ENCODE measurements around the gene PPIF.

PPIF gene

GRCh38 chr10:79375321-79376077 is 28.2 kb downstream of the PPIF start:
- DNase-seq: no peak

GRCh38 chr10:79376078-79376628 is 28.9 kb downstream of the PPIF start:
- DNase-seq: no peak

GRCh38 chr10:79376751-79377556 is 29.7 kb downstream of the PPIF start:
- DNase-seq: no peak

GRCh38 chr10:79377557-79378382 is 30.5 kb downstream of the PPIF start:
- no peak for DNase-seq

- DNase-seq: no peak
Measured at GRCh38 chr10:79378383-79378646, 31.0 kb downstream of the PPIF start.

- no peak for DNase-seq
Measured at GRCh38 chr10:79378647-79379511, 31.6 kb downstream of the PPIF start.

GRCh38 chr10:79379512-79380124 is 32.3 kb downstream of the PPIF start:
- DNase-seq: no peak

- no peak for DNase-seq
Measured at GRCh38 chr10:79380125-79380945, 33.1 kb downstream of the PPIF start.

- no peak for DNase-seq
Measured at GRCh38 chr10:79380946-79381721, 33.9 kb downstream of the PPIF start.

GRCh38 chr10:79381804-79382221 is 34.5 kb downstream of the PPIF start:
- no peak for DNase-seq

GRCh38 chr10:79382491-79382941 is 35.2 kb downstream of the PPIF start:
- no peak for DNase-seq

GRCh38 chr10:79383974-79384606 is 36.8 kb downstream of the PPIF start:
- no peak for DNase-seq

- no peak for DNase-seq
Measured at GRCh38 chr10:79384773-79385391, 37.6 kb downstream of the PPIF start.

- no peak for DNase-seq
Measured at GRCh38 chr10:79385392-79385795, 38.1 kb downstream of the PPIF start.

- no peak for DNase-seq
Measured at GRCh38 chr10:79385804-79386531, 38.7 kb downstream of the PPIF start.

- no peak for DNase-seq
Measured at GRCh38 chr10:79386637-79387465, 39.6 kb downstream of the PPIF start.

GRCh38 chr10:79387466-79387973 is 40.3 kb downstream of the PPIF start:
- DNase-seq: no peak
